ENCODE results near the gene PPP1R14D. TPM values are rescaled to one million over a fixed set of nuclear protein-coding genes. Genes with fewer than 3 reads are reported as not detected.
A peak's percentile ranks its signal among the peaks of the same experiment; 100 is the strongest.

The PPP1R14D gene
- total RNA-seq, 1 donor from 2014 or later, result not detected

DNA sequence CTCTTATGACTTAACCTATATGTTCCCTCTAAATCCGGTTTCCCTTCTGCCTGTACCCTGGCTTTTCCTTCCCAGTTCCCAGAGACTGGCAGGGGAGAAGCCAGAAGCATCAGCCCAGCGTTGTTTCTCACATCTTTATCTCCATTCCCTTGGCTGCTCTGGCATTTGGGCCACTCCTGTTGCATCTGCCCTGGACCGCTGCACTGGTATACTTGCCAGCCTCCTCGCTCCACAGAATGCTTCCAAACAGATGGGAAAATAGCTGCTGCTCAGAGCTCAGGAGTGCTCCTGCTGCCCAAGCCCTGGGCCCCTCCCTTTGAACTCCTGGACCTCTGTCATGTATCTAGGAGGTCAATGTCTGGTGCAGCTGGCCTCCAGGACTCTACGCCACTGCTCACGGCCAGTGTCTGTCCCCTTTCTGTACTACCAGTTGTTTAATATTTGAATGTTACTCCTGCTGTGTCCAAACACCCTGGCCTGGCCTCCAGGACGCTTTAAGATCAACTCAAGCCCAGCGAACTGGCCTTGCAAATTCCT is 22.1 kb upstream of the PPP1R14D start:
- TF ChIP-seq, protein P1, sequence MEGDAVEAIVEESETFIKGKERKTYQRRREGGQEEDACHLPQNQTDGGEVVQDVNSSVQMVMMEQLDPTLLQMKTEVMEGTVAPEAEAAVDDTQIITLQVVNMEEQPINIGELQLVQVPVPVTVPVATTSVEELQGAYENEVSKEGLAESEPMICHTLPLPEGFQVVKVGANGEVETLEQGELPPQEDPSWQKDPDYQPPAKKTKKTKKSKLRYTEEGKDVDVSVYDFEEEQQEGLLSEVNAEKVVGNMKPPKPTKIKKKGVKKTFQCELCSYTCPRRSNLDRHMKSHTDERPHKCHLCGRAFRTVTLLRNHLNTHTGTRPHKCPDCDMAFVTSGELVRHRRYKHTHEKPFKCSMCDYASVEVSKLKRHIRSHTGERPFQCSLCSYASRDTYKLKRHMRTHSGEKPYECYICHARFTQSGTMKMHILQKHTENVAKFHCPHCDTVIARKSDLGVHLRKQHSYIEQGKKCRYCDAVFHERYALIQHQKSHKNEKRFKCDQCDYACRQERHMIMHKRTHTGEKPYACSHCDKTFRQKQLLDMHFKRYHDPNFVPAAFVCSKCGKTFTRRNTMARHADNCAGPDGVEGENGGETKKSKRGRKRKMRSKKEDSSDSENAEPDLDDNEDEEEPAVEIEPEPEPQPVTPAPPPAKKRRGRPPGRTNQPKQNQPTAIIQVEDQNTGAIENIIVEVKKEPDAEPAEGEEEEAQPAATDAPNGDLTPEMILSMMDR (IDR thresholded peaks at IDR 0.05), result no peak
- no peak for DNase-seq (ENCODE audit: extremely low spot score, unreplicated experiment)
- no peaks in the 10 kb centered on the region for H3K36me3 Mint-ChIP-seq (ENCODE audit: unreplicated experiment)
- H3K4me3 Mint-ChIP-seq (ENCODE audit: unreplicated experiment), result no peak overlapping the region
- H3K9me3 Mint-ChIP-seq (ENCODE audit: unreplicated experiment), result no peaks in the 10 kb centered on the region
- H3K27me3 Mint-ChIP-seq (ENCODE audit: unreplicated experiment), result no peaks in the 10 kb centered on the region
- no peak overlapping the region for H3K27ac Mint-ChIP-seq (ENCODE audit: unreplicated experiment)
- H3K4me1 Mint-ChIP-seq (ENCODE audit: unreplicated experiment), result peaks cover 3% of the 10 kb centered on the region

DNA sequence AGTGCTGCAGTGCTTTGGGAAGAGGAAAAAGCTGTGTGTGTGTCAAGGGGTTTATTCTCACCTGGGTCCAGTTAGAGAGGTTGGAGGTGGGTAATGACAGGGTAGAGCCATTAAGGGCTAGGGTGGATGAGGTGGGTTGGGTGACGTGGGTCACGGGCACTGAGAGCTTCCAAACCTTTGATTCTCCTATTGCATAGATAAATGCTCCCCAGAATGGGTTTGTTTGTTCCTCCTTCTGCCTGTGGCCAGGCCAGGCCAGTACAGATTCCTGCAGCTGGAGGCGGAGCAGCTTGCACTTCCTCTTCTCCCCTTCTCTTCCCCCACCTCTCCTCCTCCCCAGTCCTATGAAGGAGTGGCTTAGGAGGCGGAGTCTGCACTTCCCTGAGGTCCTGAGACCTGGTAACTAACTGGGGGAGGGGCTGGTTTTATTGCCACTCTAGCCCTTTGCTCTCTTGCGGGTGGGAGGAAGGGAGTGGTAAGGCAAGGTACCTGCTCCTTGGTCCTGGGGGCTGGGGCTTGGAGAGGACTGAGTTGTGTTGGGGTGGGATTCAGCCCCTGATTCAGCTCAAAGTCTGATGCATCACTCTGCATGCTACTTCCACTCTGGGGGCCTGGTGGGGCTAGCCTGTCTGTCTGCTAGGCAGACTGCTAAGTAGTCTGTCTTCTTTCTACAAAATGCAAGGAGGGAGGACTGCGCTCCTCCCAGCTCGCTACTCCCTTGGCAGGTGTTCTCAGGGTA is 18.9 kb upstream of the PPP1R14D start:
- no peak for DNase-seq (ENCODE audit: extremely low spot score, unreplicated experiment)
- TF ChIP-seq, protein P1 (IDR thresholded peaks at IDR 0.05), result no peak
- Mint-ChIP-seq H3K4me1 (ENCODE audit: unreplicated experiment) (peaks cover 12% of the 10 kb centered on the region), H3K4me3 (ENCODE audit: unreplicated experiment) (no peak overlapping the region), H3K27me3 (ENCODE audit: unreplicated experiment) (peaks cover 7% of the 10 kb centered on the region), H3K36me3 (ENCODE audit: unreplicated experiment) (no peaks in the 10 kb centered on the region), H3K9me3 (ENCODE audit: unreplicated experiment) (no peaks in the 10 kb centered on the region), H3K27ac (ENCODE audit: unreplicated experiment) (no peak overlapping the region)

DNA sequence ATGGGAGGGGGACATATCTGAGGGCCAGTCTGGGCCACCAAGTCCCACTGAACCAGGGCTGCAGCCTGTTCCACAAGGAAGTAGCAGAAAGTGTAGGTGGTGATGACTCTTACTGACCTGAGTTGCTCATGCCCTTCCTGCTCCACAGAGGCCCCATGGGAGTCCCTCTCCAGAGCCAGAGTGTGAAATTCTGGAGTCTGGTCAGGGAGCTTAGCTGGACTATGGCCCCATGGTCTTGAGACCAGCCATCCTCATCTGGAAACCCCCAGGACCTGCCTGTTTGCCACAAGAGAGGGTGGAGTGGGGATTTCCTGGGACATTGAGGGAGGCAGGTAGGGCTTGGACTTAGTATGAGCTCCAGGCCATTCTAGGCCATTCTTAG is 18.3 kb upstream of the PPP1R14D start:
- Mint-ChIP-seq H3K27me3 (ENCODE audit: unreplicated experiment) (peaks cover 12% of the 10 kb centered on the region), H3K27ac (ENCODE audit: unreplicated experiment) (no peak overlapping the region), H3K4me1 (ENCODE audit: unreplicated experiment) (peaks cover 12% of the 10 kb centered on the region), H3K9me3 (ENCODE audit: unreplicated experiment) (no peaks in the 10 kb centered on the region), H3K4me3 (ENCODE audit: unreplicated experiment) (no peak overlapping the region), H3K36me3 (ENCODE audit: unreplicated experiment) (no peaks in the 10 kb centered on the region)
- TF ChIP-seq, protein P1 (IDR thresholded peaks at IDR 0.05), result no peak
- no peak for DNase-seq (ENCODE audit: extremely low spot score, unreplicated experiment)

DNA sequence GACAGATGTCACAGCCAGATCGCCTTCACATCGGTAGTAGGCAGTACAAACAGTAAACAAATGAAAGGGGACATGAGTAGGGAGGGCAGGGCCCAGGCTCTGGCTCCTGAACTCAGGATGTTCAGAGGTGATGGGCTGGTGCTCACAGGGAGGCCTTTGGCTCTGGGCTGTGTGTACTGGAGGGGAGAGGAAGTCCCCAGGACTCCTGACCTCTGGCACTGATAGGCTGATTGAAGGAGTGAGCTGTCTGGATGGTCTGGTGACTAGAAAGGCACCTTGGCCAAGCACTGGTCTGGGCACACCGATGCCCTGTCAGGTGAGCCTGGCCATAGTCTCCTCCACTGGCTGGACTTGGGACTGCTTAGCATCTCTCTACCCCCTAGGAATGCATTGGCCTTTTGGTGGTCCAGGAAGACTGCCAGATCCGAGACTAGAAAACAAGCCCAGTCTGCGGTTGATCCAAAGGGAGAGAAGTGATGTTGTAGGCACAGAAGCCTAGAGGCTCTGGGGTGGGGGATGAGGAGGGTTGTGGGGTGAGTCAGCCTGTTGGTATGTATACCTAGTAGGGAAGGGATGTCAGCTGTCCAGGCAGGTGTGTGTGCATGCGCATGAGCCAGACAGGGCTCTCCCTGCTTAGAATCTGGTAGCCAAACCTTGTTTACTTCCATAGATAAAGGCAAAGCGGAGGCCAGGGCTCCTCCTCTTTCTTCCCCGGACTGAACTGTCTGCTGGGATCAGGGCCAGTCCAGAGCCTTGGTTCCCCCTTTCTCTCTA is 17.2 kb upstream of the PPP1R14D start:
- Mint-ChIP-seq H3K4me3 (ENCODE audit: unreplicated experiment) (no peak overlapping the region), H3K9me3 (ENCODE audit: unreplicated experiment) (no peaks in the 10 kb centered on the region), H3K27me3 (ENCODE audit: unreplicated experiment) (peaks cover 19% of the 10 kb centered on the region), H3K36me3 (ENCODE audit: unreplicated experiment) (no peaks in the 10 kb centered on the region), H3K27ac (ENCODE audit: unreplicated experiment) (no peak overlapping the region), H3K4me1 (ENCODE audit: unreplicated experiment) (peaks cover 12% of the 10 kb centered on the region)
- no peak for DNase-seq (ENCODE audit: extremely low spot score, unreplicated experiment)
- TF ChIP-seq, protein P1 (IDR thresholded peaks at IDR 0.05), result no peak

DNA sequence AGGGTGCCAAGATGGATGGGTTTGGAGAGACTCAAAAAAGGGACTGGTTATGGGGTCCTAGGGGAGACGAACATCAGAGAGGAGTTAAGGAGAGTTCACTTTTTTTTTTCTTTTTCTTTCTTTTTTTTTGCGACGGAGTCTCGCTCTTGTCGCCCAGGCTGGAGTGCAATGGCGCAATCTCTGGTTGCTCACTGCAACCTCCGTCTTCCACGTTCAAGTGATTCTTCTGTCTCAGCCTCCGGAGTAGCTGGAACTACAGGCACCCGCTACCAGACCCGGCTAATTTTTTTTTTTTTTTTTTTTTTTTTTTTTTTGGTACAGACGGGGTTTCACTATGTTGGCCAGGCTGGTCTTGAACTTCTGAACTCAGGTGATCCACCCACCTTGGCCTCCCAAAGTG is 16.5 kb upstream of the PPP1R14D start:
- H3K27ac Mint-ChIP-seq (ENCODE audit: unreplicated experiment), result no peak overlapping the region
- TF ChIP-seq, protein P1 (IDR thresholded peaks at IDR 0.05), result no peak
- no peak for DNase-seq (ENCODE audit: extremely low spot score, unreplicated experiment)
- H3K4me1 Mint-ChIP-seq (ENCODE audit: unreplicated experiment), result peaks cover 12% of the 10 kb centered on the region
- H3K27me3 Mint-ChIP-seq (ENCODE audit: unreplicated experiment), result peaks cover 19% of the 10 kb centered on the region
- no peaks in the 10 kb centered on the region for H3K36me3 Mint-ChIP-seq (ENCODE audit: unreplicated experiment)
- H3K9me3 Mint-ChIP-seq (ENCODE audit: unreplicated experiment), result no peaks in the 10 kb centered on the region
- peak overlapping the region; percentile 71 for H3K4me3 Mint-ChIP-seq (ENCODE audit: unreplicated experiment)

All from osteocyte (in vitro differentiated cells).